ENCODE measurements around the gene NUDT1.

NUDT1 gene

DNA sequence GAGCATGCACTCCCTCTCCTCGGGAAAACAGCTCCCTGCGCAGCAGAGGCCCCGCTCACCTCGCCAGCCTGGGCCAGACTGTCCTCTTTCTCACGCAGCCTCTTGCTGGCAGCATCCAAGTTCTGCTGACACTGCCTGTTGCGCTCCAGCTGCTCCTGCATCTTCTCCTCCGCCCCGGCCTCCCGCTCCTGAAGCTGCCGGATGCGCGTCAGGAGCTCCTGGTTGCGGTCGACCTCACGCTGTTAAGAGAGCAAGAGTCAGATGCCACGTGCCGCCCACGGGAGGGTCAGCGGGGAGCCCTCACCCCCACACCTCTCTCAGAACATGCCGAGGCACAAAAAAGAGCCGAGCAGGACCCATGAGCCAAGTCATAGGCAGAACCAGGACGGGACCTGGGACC lies 19.5 kb upstream of the NUDT1 start:
- TF ChIP-seq EP300 (IDR thresholded peaks at IDR 0.05; ENCODE audit: borderline replicate concordance) (no peak), TAF1 (IDR thresholded peaks at IDR 0.05; ENCODE audit: low read depth) (no peak), TCF12 (IDR thresholded peaks at IDR 0.05; ENCODE audit: low read depth) (no peak), RAD21 (IDR thresholded peaks at IDR 0.05; ENCODE audit: low read depth) (no peak), CREB1 (IDR thresholded peaks at IDR 0.05; ENCODE audit: low read depth) (no peak), ZBTB7A (IDR thresholded peaks at IDR 0.05; ENCODE audit: low read depth) (no peak), NFIC (IDR thresholded peaks at IDR 0.05) (no peak)
- TF ChIP-seq, protein P1, sequence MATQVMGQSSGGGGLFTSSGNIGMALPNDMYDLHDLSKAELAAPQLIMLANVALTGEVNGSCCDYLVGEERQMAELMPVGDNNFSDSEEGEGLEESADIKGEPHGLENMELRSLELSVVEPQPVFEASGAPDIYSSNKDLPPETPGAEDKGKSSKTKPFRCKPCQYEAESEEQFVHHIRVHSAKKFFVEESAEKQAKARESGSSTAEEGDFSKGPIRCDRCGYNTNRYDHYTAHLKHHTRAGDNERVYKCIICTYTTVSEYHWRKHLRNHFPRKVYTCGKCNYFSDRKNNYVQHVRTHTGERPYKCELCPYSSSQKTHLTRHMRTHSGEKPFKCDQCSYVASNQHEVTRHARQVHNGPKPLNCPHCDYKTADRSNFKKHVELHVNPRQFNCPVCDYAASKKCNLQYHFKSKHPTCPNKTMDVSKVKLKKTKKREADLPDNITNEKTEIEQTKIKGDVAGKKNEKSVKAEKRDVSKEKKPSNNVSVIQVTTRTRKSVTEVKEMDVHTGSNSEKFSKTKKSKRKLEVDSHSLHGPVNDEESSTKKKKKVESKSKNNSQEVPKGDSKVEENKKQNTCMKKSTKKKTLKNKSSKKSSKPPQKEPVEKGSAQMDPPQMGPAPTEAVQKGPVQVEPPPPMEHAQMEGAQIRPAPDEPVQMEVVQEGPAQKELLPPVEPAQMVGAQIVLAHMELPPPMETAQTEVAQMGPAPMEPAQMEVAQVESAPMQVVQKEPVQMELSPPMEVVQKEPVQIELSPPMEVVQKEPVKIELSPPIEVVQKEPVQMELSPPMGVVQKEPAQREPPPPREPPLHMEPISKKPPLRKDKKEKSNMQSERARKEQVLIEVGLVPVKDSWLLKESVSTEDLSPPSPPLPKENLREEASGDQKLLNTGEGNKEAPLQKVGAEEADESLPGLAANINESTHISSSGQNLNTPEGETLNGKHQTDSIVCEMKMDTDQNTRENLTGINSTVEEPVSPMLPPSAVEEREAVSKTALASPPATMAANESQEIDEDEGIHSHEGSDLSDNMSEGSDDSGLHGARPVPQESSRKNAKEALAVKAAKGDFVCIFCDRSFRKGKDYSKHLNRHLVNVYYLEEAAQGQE (IDR thresholded peaks at IDR 0.05; ENCODE audit: low read depth), result no peak
- TF ChIP-seq, protein P2, sequence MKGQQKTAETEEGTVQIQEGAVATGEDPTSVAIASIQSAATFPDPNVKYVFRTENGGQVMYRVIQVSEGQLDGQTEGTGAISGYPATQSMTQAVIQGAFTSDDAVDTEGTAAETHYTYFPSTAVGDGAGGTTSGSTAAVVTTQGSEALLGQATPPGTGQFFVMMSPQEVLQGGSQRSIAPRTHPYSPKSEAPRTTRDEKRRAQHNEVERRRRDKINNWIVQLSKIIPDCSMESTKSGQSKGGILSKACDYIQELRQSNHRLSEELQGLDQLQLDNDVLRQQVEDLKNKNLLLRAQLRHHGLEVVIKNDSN (IDR thresholded peaks at IDR 0.05), result no peak

DNA sequence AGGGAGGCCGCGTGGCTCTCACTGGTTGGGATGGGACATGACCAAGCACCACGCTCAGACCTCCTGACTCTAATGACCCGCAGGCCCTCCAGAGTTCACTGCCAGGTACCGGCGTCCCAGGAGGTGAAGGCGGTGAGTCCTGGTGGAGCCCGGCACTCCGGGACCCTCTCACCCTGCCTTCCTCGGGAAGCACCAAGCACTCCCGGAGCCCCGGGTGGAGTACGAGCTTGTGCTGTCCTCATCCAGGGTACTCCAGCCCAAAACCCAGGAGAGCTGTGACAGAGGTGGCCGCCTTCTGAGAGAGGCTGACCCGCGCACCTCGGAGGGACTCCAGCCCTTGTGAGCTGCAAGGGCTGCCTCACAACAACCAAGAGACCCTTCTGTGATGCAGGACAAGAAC lies 18.7 kb upstream of the NUDT1 start:
- no peak for TF ChIP-seq NFIC (IDR thresholded peaks at IDR 0.05)
- TF ChIP-seq FOXM1 (IDR thresholded peaks at IDR 0.05; ENCODE audit: borderline replicate concordance, low read depth), result no peak
- TF ChIP-seq EGR1 (IDR thresholded peaks at IDR 0.05), result no peak
- no peak for TF ChIP-seq CEBPB (IDR thresholded peaks at IDR 0.05)
- no peak for TF ChIP-seq RAD21 (IDR thresholded peaks at IDR 0.05; ENCODE audit: low read depth)
- TF ChIP-seq, protein P1 (IDR thresholded peaks at IDR 0.05; ENCODE audit: low read depth), result no peak
- TF ChIP-seq TAF1 (IDR thresholded peaks at IDR 0.05; ENCODE audit: low read depth), result no peak
- TF ChIP-seq, protein P2 (IDR thresholded peaks at IDR 0.05), result no peak
- TF ChIP-seq YY1 (IDR thresholded peaks at IDR 0.05; ENCODE audit: low read depth), result no peak
- TF ChIP-seq, protein P3, sequence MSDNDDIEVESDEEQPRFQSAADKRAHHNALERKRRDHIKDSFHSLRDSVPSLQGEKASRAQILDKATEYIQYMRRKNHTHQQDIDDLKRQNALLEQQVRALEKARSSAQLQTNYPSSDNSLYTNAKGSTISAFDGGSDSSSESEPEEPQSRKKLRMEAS (IDR thresholded peaks at IDR 0.05), result no peak
- no peak for TF ChIP-seq TCF12 (IDR thresholded peaks at IDR 0.05; ENCODE audit: low read depth)
- TF ChIP-seq ZBTB7A (IDR thresholded peaks at IDR 0.05; ENCODE audit: low read depth), result no peak
- TF ChIP-seq TEAD4 (IDR thresholded peaks at IDR 0.05), result no peak
- TF ChIP-seq EP300 (IDR thresholded peaks at IDR 0.05; ENCODE audit: borderline replicate concordance), result no peak
- no peak for TF ChIP-seq CREB1 (IDR thresholded peaks at IDR 0.05; ENCODE audit: low read depth)

DNA sequence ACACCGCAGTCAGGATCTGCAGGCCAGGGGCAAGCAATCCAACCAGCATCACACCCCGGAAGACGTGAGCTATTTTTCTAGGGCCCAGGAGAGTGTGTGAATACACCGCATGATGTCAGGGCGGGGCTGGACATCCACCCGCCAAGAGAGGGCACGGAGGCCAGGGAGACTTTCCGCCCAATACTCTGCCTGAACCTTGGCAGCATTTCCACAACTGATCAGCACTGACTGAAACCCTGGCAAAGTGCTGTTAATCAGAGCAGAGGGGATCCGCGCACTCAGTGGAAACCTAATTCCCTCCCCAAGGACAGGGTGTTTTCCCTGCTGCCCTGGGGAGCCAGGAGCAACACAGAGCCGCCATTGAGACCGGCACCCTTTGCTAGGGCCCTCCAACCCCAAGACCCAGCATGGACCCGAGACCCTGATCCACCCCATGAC lies 17.5 kb upstream of the NUDT1 start:
- TF ChIP-seq TEAD4 (IDR thresholded peaks at IDR 0.05), result no peak
- TF ChIP-seq FOXM1 (IDR thresholded peaks at IDR 0.05; ENCODE audit: borderline replicate concordance, low read depth), result no peak
- TF ChIP-seq YY1 (IDR thresholded peaks at IDR 0.05; ENCODE audit: low read depth), result no peak
- no peak for TF ChIP-seq TAF1 (IDR thresholded peaks at IDR 0.05; ENCODE audit: low read depth)
- TF ChIP-seq CREB1 (IDR thresholded peaks at IDR 0.05; ENCODE audit: low read depth), result no peak
- no peak for TF ChIP-seq CEBPB (IDR thresholded peaks at IDR 0.05)
- no peak for TF ChIP-seq EP300 (IDR thresholded peaks at IDR 0.05; ENCODE audit: borderline replicate concordance)
- TF ChIP-seq ZBTB7A (IDR thresholded peaks at IDR 0.05; ENCODE audit: low read depth), result no peak; the same call in 1 of the 2 replicates
- TF ChIP-seq, protein P2 (IDR thresholded peaks at IDR 0.05), result no peak
- TF ChIP-seq, protein P3 (IDR thresholded peaks at IDR 0.05), result no peak
- TF ChIP-seq NFIC (IDR thresholded peaks at IDR 0.05), result no peak
- TF ChIP-seq EGR1 (IDR thresholded peaks at IDR 0.05), result no peak
- no peak for TF ChIP-seq TCF12 (IDR thresholded peaks at IDR 0.05; ENCODE audit: low read depth)
- TF ChIP-seq RAD21 (IDR thresholded peaks at IDR 0.05; ENCODE audit: low read depth), result no peak
- TF ChIP-seq, protein P1 (IDR thresholded peaks at IDR 0.05; ENCODE audit: low read depth), result no peak

DNA sequence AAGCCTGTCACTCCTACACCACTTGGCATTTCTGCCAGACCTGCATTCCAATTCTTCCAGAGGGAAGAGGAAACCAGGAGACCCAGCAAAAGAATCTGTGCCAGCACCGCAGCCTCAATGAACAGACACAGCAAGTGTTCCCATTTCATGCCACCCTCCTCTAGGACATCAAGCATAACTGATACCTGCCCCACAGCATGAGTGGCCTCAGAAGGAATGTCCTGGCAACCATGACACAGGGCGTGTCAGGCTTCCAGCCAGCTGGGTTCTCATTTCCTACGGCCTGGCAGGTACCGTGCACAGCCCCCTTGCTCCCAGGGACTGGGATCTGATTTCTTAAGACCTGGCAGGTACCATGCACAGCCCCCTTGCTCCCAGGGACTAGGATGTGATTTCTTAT lies 17.1 kb upstream of the NUDT1 start:
- TF ChIP-seq ZBTB7A (IDR thresholded peaks at IDR 0.05; ENCODE audit: low read depth), result no peak; the same call in 1 of the 2 replicates
- TF ChIP-seq CEBPB (IDR thresholded peaks at IDR 0.05), result peak; percentile 29; the same call in 1 of the 2 replicates
- TF ChIP-seq RAD21 (IDR thresholded peaks at IDR 0.05; ENCODE audit: low read depth), result peak; percentile 8; the same call in 1 of the 2 replicates
- TF ChIP-seq EP300 (IDR thresholded peaks at IDR 0.05; ENCODE audit: borderline replicate concordance), result peak; percentile 89
- no peak for TF ChIP-seq TAF1 (IDR thresholded peaks at IDR 0.05; ENCODE audit: low read depth)
- TF ChIP-seq, protein P2 (IDR thresholded peaks at IDR 0.05), result no peak
- no peak for TF ChIP-seq CREB1 (IDR thresholded peaks at IDR 0.05; ENCODE audit: low read depth)
- TF ChIP-seq, protein P3 (IDR thresholded peaks at IDR 0.05), result peak; percentile 68
- peak; percentile 97 for TF ChIP-seq TEAD4 (IDR thresholded peaks at IDR 0.05)
- TF ChIP-seq TCF12 (IDR thresholded peaks at IDR 0.05; ENCODE audit: low read depth), result peak; percentile 92
- TF ChIP-seq, protein P1 (IDR thresholded peaks at IDR 0.05; ENCODE audit: low read depth), result no peak
- peak; percentile 63; the same call in 1 of the 2 replicates for TF ChIP-seq YY1 (IDR thresholded peaks at IDR 0.05; ENCODE audit: low read depth)
- no peak for TF ChIP-seq EGR1 (IDR thresholded peaks at IDR 0.05)
- peak; percentile 98 for TF ChIP-seq NFIC (IDR thresholded peaks at IDR 0.05)
- TF ChIP-seq FOXM1 (IDR thresholded peaks at IDR 0.05; ENCODE audit: borderline replicate concordance, low read depth), result 0 out of 2 replicates have a peak, but pooled peaks have one; percentile 59

All from Ishikawa (cell line).